GM18909 (cell line): ENCODE measurements around the gene SLC38A1.

Source experiments
- ATAC-seq: cut with Tn5 transposase; IDR thresholded peaks from one replicate; pipeline ENCODE4 v1.9.1; 2021; ENCODE audit warnings: mild to moderate bottlenecking; ENCODE audit not compliant: unreplicated experiment, poor library complexity

Gene SLC38A1

DNA sequence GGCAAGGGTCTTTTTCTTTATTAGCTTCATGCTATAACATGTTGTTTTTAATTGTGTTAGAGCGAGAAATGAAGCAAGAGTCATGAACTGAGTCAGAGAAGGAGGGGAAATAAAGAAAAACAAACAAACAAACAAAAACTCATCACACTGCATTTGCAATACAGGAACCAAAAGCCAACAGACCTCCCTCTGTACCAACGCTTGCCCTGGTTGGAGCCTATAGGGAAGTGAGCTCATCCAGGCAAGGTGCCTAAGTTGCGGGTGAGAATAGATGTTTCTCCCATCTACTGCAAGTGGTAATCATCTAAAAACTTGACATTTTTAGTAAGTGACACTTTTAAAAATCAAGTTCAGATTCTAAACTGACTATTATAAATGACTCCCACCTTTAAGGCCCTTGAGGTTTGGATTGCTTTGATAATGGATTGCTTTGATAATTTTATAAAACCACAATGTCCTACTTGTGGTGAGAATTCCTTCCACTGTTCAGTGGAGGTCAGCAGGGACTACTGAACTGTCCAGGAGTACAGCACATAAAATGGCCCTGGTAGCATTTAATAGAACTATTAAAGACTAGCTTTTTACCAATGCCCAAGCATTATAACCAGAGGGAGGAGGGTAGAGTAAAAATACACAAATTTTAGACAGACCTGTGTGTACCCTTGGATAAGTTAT, 31.3 kb downstream of the SLC38A1 start:
- ATAC-seq, result no peak

DNA sequence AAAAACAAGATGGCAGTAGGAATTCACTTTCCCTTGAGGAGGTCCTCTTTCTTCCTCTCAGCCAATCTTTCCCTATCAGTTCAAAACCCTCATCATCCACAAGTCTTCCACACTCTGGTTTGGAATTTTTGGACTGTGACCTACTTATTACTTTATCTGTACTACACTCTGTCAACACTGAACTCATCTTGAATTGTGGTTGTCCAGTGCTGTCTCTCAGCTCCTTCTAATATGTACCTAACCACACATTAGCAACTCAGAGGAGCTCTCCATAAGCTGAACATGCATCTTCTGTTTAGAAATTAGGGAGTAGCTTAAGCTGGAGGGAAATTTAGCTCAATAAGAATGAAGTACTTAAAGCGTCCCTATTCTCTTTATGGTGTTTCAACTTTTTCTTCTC, 34.8 kb downstream of the SLC38A1 start:
- no peak for ATAC-seq

DNA sequence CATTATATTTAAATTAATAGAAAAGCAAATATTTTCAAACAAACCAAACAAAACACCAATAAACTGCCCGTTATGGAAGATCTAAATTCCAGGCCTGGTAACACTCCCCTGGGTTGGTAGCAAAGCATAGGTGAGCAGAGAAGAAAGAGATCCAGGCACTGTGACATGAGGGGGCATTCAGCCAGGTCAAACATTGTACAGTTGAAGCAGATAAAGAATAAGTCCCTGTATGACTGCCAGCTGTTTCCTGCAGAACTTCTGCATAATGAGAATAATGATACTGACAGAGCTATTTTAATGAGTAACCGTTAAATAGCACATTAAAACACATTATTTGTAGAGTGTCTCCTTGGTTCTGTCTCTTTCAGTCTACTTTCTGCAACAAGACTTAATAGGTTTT, 35.4 kb downstream of the SLC38A1 start:
- no peak for ATAC-seq

DNA sequence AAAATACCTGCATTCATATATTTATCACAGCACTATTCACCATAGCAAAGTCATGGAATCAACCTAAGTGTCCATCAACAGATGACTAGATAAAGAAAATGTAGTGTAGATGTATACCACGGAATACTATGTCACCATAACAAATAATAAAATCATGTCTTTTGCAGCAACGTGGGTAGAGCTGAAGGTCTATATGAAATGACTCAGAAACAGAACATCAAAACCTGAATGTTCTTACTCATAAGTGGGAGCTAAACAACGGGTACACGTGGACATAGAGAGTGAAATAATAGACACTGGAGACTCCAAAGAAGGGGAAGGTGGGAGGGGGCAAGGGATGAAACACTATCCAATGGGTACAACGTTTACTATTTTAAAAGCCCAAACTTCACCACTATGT, 37.9 kb downstream of the SLC38A1 start:
- no peak for ATAC-seq

DNA sequence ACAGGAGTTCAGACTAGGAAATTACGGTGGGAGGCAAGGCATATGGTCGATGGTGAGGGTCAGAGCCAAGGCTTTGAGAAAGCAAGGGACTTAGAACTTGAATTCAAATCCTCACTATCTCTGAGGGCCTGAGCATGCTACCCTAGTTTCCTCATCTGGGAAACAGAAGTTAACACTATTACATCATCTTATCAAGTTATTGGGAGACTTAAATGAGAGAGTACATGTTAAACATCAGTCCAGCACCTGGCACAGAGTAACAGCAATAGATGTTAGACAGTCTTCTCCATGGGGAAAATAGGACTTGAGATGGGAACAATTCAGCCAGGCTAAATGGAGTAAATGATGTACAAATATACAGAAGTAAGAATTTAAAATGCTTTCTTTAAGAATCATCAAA, 38.5 kb downstream of the SLC38A1 start:
- ATAC-seq, result no peak

DNA sequence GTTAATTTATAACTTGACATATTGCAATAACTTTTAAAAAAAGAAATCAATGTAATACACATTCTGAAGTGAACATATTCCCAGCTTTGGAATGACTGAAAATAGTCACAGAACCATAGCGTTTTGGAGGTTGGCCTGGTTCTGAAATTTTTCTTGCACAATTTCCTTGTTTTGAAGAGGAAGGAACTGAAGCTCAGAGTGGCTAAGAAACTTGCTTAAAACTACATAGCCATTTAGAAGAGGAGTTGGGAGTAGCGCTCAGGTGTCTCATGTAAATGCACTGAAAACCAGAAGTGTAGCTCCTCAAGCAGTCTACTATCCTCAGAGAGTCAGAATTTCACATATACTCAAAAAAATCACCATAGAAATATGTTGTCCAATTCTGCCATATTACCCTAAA, 41.2 kb downstream of the SLC38A1 start:
- ATAC-seq, result no peak

DNA sequence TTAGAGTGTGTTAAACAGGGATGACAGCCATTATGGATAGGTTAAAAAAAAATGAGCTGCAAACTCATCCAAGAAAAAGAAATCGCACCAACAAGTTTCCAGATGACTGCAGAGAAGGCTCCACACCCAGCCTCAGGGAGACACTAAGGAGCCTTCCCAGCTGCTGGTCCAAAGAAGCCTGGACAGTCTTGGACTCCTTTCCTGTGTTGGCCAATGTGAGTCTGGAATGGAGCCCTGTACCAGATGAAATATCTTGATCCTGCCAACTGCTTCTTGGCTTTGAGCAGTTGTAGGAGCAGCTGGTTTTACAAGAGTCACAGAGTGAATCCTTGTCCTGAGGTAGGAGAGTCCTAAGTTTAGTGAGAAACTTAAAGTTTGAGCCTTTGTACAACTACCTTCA, 44.5 kb downstream of the SLC38A1 start:
- no peak for ATAC-seq

DNA sequence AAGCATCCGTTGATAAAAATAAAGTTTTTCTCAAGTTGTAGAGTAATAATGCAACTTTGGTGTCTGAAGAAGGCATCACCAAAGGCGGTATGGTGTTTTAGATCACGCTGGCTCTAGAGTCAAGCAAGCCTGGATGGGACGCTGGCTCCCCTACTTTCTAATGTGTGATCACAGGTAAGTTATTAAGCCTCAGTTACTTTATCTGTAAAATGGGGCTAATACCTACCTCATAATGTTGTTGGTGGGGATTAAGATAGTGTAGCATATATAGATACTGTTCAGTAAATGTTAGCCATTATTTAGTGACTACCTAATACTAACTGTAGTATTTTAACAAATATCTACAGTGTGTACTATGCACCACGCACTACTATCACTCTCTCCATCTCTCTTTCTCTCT, 45.8 kb downstream of the SLC38A1 start:
- ATAC-seq, result no peak

DNA sequence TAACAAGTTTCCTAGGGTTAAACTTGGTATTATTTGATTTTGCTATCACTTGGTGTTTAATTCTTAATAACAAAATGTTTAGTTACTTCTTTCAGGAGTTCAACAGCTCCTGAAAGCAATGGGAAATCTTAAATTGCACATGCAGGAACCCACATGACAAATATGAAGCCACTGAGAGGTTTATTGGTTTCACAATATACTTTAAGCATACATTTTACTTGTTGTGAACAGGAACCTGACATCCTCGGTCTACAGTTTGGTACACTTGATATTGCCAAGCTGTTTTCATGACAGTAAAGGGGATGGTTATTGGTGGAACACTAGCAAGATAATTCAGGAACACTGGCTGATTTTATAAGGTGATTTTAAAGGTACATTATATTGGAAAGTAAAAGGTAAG, 46.2 kb downstream of the SLC38A1 start:
- no peak for ATAC-seq

DNA sequence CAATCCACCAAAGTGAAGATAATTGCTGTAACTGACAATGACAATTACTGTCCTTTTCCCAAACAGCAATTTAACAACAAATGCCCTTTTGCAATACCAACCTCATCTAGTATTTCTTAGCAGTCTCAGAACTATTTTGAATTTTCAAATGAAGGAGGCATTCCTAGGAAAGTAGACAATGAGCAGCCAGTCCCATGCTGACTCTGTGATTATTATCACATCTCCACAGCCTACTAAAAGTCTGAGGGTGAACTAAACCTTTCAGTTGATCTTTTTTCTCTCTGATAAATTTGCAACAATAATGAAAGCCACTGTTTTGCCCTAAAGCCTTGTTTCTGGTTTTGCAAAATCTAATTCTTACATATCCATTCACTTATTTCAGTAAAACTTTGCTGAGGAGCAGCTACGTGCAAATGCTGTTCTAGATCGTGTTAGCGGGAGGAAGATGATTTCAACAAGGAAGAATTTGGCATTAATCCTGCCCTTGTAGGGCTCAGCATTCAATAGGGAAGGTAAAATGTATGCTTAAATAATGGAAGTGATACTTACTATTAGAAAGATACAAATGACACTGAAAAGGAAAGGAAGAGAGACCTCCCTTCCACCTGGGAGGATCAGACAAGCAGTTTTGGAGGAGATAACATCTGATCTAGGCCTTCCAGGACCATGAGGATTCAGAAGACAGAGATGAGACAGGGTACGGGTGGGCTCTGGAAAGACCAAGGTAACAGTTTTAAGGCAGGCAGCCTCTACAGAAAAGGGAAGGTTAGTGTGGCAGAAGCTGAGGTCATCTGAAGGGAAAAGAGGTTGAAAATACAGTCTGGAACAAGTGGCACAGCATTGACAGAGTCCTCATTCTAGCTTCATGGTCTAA, 47.4 kb downstream of the SLC38A1 start:
- no peak for ATAC-seq

DNA sequence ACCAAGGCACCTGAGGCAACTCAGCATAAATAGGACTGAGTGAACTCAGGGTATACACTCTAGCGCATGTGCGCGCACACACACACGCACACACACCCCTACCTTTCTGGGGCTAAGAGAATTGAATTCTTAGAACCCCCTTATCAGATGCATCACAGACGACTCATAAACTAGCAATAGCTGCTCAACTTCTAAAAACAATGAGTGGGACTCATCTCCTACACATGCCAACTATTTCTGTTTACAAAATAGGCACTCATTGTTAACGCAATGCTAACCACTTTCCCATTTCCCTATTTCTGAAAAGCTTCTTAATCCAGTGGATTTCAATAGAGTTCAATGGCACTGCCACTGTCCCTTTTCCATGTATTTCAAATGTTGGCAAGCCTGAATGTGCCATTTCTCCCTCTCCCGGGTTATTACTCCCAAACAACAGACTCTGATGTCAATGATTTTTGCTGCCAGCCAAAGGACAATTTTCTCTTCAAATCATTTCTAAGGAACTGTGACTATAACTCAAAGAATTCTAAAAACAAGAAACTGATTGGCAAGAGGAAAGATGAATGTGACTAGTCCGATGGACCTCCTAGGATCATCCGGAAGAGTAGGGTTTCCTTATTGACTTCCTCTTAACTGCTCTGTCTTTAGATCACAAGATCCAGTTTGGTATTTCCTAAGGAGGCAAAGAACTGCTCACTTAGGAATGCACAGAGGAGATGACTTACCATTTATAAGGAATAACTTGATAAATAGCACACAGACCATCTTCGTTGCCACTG, 48.8 kb downstream of the SLC38A1 start:
- no peak for ATAC-seq

DNA sequence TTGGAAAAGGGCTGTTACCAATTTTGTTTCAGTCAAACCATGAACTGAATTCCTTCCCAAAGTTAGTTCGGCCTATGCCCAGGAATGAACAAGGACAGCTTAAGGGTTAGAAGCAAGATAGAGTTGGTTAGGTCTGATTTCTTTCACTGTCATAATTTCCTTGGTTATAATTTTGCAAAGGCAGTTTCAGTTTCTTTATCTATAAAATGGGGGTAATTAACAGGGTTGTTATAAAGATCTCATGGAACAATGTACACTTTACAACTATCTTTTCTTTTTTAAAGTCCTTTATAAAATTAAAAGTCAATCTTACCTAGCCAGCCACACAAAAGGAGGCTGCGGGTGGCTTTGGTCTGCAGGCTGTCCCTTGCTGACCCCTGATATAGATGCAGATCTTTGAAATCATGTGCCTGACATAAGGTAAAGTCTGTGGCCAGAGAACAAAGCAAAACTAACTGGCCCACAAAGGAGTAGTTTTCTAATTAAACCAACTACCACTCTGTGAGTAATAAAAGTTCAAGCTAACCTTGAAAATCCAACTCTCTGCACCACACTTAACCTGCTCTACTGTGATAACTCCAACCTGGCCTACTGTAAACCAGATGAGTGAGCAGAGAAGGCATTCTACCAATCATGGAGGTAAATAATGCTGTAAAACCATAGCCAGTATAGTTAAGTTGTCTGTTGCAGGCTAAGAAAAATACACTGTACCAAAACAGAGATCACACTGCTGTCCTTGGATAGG, 49.5 kb downstream of the SLC38A1 start:
- no peak for ATAC-seq

DNA sequence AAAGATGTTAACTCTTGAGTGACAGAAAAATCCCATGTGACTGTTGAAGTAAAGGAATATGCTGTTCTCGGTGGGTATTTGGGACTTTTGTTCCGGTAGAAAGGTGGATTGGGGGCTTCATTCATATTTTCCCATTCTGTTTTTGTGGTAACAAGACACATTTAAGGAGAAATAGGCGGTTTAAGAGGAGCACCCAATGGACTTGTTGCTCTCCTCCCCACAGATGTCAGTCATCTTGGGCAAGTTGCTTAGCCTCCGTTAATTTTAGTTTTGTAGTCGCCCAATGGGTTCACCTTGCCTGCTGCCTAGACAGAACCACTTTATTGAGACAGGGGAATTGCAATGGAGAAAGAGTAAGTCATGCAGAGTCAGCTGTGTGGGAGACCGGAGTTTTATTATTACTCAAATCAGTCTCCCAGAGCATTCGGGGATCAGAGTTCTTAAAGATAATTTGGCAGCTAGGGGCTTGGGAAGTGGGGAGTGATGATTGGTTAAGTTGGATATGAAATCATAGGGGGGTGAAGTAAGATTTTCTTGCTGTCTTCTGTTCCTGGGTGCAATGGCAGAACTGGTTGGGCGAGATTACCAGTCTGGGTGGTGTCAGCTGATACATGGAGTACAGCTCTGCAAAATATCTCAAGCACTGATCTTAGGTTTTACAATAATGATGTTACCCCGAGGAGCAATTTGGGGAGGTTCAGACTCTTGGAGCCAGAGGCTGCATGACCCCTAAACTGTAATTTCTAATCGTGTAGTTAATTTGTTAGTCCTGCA, 50.3 kb downstream of the SLC38A1 start:
- no peak for ATAC-seq

DNA sequence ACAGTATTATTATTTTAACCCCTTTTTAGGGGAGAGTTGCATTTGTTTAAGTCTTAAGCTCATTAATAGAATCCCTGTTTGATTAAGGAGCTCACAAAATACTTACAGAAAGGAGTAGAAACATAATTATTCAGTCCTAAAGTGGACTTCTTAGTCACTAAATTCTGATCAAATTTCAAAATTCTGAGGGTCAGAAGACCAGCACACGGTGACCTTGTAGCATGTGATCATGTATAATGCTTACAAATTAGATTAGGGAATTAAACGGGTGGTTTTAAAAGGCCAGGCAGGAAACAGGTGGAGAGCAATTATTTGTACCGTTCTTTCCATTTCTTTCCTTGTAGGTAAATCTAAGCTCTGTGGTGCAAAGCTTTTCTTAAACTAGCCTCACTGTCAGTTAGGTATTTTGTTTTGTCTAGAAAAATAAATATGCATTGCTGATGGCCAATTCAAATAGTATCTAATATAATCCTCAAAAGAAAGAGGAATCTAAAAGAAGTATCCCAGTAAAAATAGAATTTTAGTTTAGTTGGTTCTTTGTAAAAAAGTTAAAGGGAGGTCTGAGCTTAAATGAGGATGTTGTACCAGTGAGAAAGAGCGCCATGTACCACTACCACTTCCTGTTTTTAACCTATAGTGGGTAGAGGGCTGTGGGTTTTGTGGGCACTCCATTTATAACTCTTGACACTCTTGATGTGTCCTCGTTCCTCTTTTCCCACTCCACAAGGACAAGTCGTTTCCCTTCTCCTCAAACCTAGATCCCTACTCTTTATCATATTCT, 51.1 kb downstream of the SLC38A1 start:
- peak; percentile 68 for ATAC-seq

DNA sequence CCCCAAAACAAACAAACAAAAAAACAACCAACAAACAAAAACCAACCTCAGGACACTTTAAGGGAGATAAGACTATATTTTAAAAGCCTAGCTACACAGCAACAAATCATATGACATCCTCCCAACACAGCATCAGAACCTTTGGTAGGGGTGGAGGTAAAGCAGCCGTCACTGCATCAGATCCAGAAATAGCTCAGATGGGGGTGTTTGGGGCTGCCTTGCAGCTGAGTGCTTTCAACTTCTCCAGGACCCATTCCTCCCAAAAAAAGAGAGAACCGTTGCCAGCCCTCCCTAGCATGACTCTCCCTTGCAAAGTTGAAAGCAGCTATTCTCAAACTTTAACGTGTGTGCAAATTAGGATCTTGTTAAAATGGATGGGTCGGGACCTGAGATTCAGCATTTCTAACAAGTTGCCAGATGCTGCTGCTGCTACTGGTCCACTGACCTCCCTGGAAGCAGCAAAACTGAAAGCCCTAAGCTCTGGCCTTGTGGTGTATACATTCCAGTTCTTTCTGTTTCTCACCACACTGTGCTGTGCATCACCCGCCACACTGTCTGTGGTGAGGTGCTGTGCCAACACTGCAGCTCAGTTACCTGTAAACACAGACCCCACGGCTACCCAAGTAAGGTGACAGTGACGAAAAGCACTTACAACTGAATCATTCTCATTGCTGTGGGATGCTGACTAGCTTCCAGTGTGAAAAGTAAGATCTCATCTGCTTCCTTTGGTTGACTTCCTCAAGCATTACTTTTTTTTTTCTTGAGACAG, 54.0 kb downstream of the SLC38A1 start:
- ATAC-seq, result peak; percentile 63

DNA sequence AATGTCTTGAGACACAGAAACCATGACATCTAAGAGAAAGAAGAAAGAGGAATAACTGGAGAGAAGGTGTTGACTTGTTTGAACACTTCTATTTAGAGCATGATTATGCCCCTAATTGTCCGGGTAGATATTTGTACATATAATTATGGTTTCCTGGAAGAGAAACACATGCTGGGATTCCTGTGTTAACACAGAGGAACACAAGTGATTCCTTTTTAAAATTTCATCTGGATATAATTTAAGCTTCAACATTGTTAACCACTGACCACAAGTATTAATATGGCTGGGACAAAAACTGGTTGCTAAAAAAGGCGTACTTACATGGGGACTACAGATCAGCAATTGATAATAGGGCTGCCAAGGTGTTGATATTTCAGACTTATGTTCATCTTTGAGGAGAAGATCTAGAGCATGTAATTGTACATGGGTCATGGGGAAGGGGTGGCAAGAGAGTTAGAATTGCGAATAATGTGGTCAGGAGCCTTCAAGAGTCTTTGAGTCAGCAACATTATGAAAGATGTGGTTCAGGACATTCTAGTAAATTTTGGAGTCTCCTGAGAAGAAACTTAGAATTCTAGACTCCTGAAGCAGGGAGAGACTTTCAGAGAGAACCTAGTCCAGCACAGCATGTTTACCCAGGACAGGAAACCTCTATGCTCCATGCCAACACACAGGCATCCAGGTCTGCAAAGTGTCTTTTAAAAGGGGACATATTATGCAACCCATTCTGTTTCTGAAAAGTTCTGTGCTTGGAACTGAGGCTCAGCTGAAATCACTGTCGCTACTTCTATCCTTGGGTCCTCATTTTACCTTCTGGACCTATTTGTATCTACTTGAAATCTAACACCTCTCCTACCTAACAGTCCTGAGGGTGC, 56.5 kb downstream of the SLC38A1 start:
- ATAC-seq, result no peak

DNA sequence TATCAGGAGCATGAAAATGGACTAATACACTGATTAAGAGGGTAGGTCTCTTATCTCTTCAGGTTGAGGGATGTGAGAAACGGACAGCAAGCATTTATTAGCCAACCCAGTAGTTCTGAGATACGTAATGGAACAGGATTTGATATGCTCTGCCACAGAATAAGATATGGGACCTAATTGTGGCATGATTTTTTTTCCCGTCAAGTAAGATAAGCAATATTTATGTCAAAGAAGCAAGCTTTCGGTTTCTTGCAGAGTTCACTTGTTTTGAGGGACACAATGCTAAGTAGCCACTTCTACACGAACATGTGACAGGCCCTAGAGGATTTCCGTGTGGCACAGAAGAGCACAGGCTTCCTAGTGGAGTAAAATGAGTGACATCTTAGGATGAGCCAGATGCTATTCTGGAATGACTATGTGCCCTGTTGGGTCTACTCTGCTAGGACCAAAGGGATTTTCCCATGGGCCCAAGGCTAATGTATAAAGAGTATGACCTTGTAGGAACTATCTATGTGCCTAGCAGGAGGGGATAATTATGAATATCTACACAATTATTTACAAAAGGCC, 57.9 kb downstream of the SLC38A1 start:
- no peak for ATAC-seq
